Medulla oblongata (tissue), 1 donor: ENCODE results near the gene FBXL16.

ENCODE experiments used
- DNase-seq: peaks from one replicate; pipeline ENCODE4 v3.0.0-alpha.2; 2015; ENCODE audit errors: extremely low spot score

The FBXL16 gene

GRCh38 chr16:678209-678857 is 27.3 kb downstream of the FBXL16 start:
- no peak for DNase-seq

GRCh38 chr16:677316-678190 is 28.0 kb downstream of the FBXL16 start:
- DNase-seq: no peak

GRCh38 chr16:676913-677312 is 28.7 kb downstream of the FBXL16 start:
- DNase-seq: no peak

GRCh38 chr16:676565-676902 is 29.1 kb downstream of the FBXL16 start:
- no peak for DNase-seq

- no peak for DNase-seq
These were observed 29.6 kb downstream of the FBXL16 start for GRCh38 chr16:675884-676564.

GRCh38 chr16:674968-675883 is 30.4 kb downstream of the FBXL16 start, which contains the start of gene RHBDL1:
RHBDL1 (plus strand) TSS chr16:675671; CDS start chr16:675791, 120 bp downstream.
- peak; percentile 19 for DNase-seq

GRCh38 chr16:674214-674881 is 31.3 kb downstream of the FBXL16 start:
- no peak for DNase-seq

GRCh38 chr16:673399-673991 is 32.1 kb downstream of the FBXL16 start:
- no peak for DNase-seq

- DNase-seq: no peak
These were observed 32.8 kb downstream of the FBXL16 start for GRCh38 chr16:672851-673250.

GRCh38 chr16:672371-672770 is 33.2 kb downstream of the FBXL16 start:
- no peak for DNase-seq

GRCh38 chr16:671353-672131 is 34.1 kb downstream of the FBXL16 start:
- no peak for DNase-seq

- no peak for DNase-seq
These were observed 34.9 kb downstream of the FBXL16 start for GRCh38 chr16:670485-671352.

- DNase-seq: no peak
These were observed 35.9 kb downstream of the FBXL16 start for GRCh38 chr16:669666-670065.

GRCh38 chr16:668519-669171 is 37.0 kb downstream of the FBXL16 start:
- no peak for DNase-seq

- DNase-seq: peak; percentile 93
These were observed 37.7 kb downstream of the FBXL16 start, which contains the start of gene RHOT2 for GRCh38 chr16:667780-668518. RHOT2 (plus strand) TSS chr16:668132; CDS start chr16:668200, 68 bp downstream.

- no peak for DNase-seq
These were observed 38.4 kb downstream of the FBXL16 start for GRCh38 chr16:667113-667779.

- DNase-seq: no peak
These were observed 39.0 kb downstream of the FBXL16 start for GRCh38 chr16:666572-666971.
